Kidney (tissue), 22 donors: ENCODE results near the gene CCL3. TPM values are rescaled to one million over a fixed set of nuclear protein-coding genes. Genes with fewer than 3 reads are reported as not detected.
A peak's percentile ranks its signal among the peaks of the same experiment; 100 is the strongest.

Experiments
- DNase-seq, 5 donors: peaks; one replicate each; pipeline ENCODE4 v3.0.0-alpha.2; 2013 to 2020
- FAIRE-seq: peaks from 2 replicates; lab custom pipeline; 2012; peaks lifted over from hg19 to GRCh38; lab: Jason Lieb, UNC
- H3K27ac ChIP-seq, 2 donors: one replicate each; pipeline ENCODE4 v1.7.0; 2013; ENCODE audit warnings: low read depth in 2 of 2, low read length in 2 of 2, inconsistent platforms in 1 of 2
- H3K27me3 ChIP-seq: one replicate; pipeline ENCODE4 v1.7.1; 2013; ENCODE audit warnings: low read length, inconsistent platforms; ENCODE audit not compliant: control insufficient read depth, insufficient read depth
- H3K36me3 ChIP-seq, 3 donors: one replicate each; pipeline versions ENCODE4 v1.7.0 to v1.7.1; 2013; ENCODE audit warnings: low read length in 3 of 3, control low read depth in 1 of 3, inconsistent platforms in 1 of 3; ENCODE audit not compliant: insufficient read depth in 3 of 3, control insufficient read depth in 2 of 3
- H3K4me1 ChIP-seq, 3 donors: one replicate each; pipeline versions ENCODE4 v1.7.0 to v1.7.1; 2013; ENCODE audit warnings: low read length in 3 of 3, inconsistent platforms in 1 of 3, low read depth in 1 of 3; ENCODE audit not compliant: control insufficient read depth in 2 of 3, insufficient read depth in 2 of 3
- H3K4me3 ChIP-seq, 3 donors: one replicate each; pipeline versions ENCODE4 v1.7.0 to v1.8.1; 2013; ENCODE audit warnings: low read length in 3 of 3, control low read depth in 1 of 3, inconsistent platforms in 1 of 3
- H3K9ac ChIP-seq, 3 donors: one replicate each; pipeline versions ENCODE4 v1.7.0 to v1.7.1; 2013; ENCODE audit warnings: low read length in 3 of 3, control low read depth in 1 of 3, inconsistent platforms in 1 of 3
- H3K9me3 ChIP-seq, 3 donors: one replicate each; pipeline versions ENCODE4 v1.7.0 to v1.7.1; 2013; ENCODE audit warnings: low read length in 3 of 3, control low read depth in 1 of 3, inconsistent platforms in 1 of 3; ENCODE audit not compliant: control insufficient read depth in 2 of 3, insufficient read depth in 1 of 3
- intact Hi-C: fragments of 100-400 bp; cut with DNase I; formaldehyde crosslinking; loops from one replicate; pipeline ENCODE4 v1.11.1; 2022
- long read RNA-seq, 10 donors: library from polyadenylated mRNA in 1 of 10; unstranded in 1 of 10; transcript quantifications; one replicate each; pipeline ENCODE4 v2.0.0 and lab custom pipeline, GENCODE V29; 2021 to 2026
- polyA plus RNA-seq: library from polyadenylated mRNA; stranded (reverse); fragments of 350-450 nt; fragmentation: Illumina TruSeq; extraction: RNeasy Lipid Tissue Mini Kit (QIAGEN cat#74804); gene quantifications from one replicate; pipeline ENCODE4 v1.2.3, GENCODE V29; 2014; ENCODE audit warnings: low read depth, low replicate concordance; ENCODE audit not compliant: insufficient read depth
- total RNA-seq: library from RNA; stranded (reverse); fragmentation: NEBNext Ultra II Directional; extraction: Animal tissue kit (Norgen Biotek cat#: 25700); gene quantifications from one replicate; pipeline ENCODE4 v1.2.1, GENCODE V29; 2021
- TF ChIP-seq, protein P1 (sequence below): IDR thresholded peaks from 3 replicates; pipeline ENCODE4 v1.5.1; 2012; ENCODE audit warnings: mild to moderate bottlenecking, moderate library complexity, borderline replicate concordance; ENCODE audit not compliant: insufficient read depth; ENCODE audit errors: extremely low read depth
- donor health status: control.
- donor health status: control.
- donor health status: control.
- donor health status: control.
- donor health status: control.
- donor health status: DM: yes; HTN: yes; CAD: no.
- donor health status: Normal renal cell carcinoma (clear cell type).

CCL3 gene
- total RNA-seq (4.2 TPM), polyA plus RNA-seq (6.6 TPM)
- long read RNA-seq, donor 1, result 0 reads
- long read RNA-seq, donor 2, partial matches to known transcripts, result 0 of 1 reads
- long read RNA-seq, donor 2, other reads (novel, unspliced or antisense), result 0 of 1 reads
- long read RNA-seq, donor 3, result 0 reads
- long read RNA-seq, donor 4, partial matches to known transcripts, result 0 of 3 reads
- long read RNA-seq, donor 4, other reads (novel, unspliced or antisense), result 0 of 3 reads
- long read RNA-seq, donor 5, result 0 reads
- long read RNA-seq, donor 6, partial matches to known transcripts, result 0 of 3 reads
- long read RNA-seq, donor 6, other reads (novel, unspliced or antisense), result 0 of 3 reads
- long read RNA-seq, donor 7, partial matches to known transcripts, result 0 of 2 reads
- long read RNA-seq, donor 7, other reads (novel, unspliced or antisense), result 1 of 2 reads
- long read RNA-seq, donor 8, partial matches to known transcripts, result 0 of 3 reads
- long read RNA-seq, donor 8, other reads (novel, unspliced or antisense), result 0 of 3 reads
- long read RNA-seq, donor 9, result 0 reads
- long read RNA-seq, donor 10, result 0 reads

DNA sequence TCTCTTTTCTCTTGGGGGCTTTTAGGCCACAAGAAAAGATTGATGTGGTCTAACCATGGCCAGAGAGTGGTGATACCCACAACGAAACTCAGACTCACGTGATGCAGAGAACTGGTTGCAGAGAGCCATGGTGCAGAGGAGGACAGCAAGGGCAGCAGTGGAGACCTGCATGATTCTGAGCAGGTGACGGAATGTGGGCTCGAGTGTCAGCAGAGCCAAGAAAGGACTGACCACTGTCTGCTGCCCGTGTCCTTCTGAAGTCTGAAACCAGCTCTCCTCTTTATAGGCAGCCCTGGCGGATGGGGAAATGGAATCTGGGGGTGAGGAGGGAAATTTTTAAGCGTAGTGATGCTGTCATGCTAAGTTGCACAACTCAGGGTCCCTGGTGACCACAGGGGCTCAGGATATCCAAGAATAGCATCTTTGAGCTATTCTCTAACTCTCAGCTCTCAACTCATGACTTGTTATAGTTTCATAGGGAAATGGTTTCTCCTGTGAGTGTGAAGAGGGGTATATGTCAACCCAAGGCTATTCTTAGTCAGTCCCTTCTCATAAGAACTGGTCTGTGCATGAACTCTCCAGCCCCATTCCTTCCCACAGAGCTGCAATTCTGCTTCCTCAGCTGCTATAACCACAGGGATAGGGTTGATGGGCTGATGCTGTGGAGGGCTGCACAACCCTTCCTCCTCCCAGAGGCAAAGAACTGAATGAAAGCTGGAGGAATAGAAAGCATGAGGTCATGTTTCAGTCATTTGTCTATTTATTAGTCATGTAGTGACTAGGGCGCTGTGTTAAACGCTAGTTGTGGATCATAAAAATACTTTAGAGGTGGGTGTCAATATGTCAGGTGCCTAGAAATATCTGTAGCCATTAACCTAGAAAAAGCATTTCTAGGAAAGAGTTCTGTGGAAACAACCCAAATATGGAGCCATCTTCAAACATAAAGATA lies at the start of gene CCL3:
Gene CCL3 (minus strand): TSS at position 256 of the 949 bp plus-strand sequence. CDS start 85 bp downstream, at position 171.
- no peaks in the 10 kb centered on the region for H3K36me3 ChIP-seq
- DNase-seq (peak in 1 of 5 donors; percentile 8), FAIRE-seq (no peak)
- H3K27ac ChIP-seq, result no peak within 1 kb of the TSS
- H3K9ac ChIP-seq, result no peak within 1 kb of the TSS
- H3K4me1 ChIP-seq, result no peaks in the 10 kb centered on the region
- no peaks in the 10 kb centered on the region for H3K27me3 ChIP-seq
- H3K9me3 ChIP-seq, result no peaks in the 10 kb centered on the region
- intact Hi-C loops, result no loop called here
- TF ChIP-seq, protein P1, sequence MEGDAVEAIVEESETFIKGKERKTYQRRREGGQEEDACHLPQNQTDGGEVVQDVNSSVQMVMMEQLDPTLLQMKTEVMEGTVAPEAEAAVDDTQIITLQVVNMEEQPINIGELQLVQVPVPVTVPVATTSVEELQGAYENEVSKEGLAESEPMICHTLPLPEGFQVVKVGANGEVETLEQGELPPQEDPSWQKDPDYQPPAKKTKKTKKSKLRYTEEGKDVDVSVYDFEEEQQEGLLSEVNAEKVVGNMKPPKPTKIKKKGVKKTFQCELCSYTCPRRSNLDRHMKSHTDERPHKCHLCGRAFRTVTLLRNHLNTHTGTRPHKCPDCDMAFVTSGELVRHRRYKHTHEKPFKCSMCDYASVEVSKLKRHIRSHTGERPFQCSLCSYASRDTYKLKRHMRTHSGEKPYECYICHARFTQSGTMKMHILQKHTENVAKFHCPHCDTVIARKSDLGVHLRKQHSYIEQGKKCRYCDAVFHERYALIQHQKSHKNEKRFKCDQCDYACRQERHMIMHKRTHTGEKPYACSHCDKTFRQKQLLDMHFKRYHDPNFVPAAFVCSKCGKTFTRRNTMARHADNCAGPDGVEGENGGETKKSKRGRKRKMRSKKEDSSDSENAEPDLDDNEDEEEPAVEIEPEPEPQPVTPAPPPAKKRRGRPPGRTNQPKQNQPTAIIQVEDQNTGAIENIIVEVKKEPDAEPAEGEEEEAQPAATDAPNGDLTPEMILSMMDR, result no peak
- H3K4me3 ChIP-seq, result no peak within 1 kb of the TSS

DNA sequence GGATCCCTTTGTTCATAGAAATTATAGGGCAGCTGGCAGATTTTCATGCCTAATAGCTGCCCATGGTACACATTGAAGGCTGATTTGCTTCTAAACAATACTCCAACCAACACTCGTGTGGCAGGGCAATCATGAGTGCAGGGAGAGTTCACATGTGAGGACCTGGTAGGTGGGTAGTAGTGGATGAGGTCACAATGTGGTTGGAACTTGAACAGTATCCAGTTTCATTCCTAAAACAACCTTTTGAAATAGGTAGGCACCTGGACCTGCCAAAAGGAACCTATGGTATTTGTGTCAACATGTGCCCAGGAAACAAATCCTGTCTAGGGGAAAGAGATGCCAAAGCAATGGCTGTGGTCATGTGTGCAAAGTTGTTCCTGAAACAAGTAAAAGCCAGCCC lies 46.5 kb upstream of the CCL3 start:
- Histone ChIP-seq H3K36me3 (no peaks in the 10 kb centered on the region), H3K9me3 (no peaks in the 10 kb centered on the region), H3K27me3 (no peaks in the 10 kb centered on the region), H3K4me1 (no peaks in the 10 kb centered on the region), H3K9ac (no peak overlapping the region), H3K4me3 (no peak overlapping the region), H3K27ac (no peak overlapping the region)
- TF ChIP-seq, protein P1, result no peak
- intact Hi-C loops, result no loop called here
- FAIRE-seq (no peak), DNase-seq (no peak)

DNA sequence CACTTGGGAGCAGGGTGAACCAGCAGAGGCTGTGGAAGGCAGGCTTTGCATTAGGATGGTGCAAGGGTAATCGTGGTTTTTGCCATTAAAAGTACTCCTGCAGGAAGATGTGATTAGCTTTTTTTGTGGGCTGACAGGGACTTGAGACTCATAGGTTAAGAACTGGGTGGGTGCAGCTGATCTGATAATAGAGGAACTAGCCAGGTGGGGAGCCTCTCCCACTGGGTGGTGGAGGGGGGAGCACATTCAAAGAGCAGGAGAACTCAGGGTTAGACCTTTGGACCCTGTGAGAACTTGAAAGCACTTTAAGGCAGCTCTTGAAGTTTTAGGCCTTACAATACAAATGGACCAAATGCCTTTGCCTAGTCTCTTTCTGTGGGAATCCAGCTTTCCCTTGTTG lies 46.1 kb upstream of the CCL3 start:
- no peaks in the 10 kb centered on the region for H3K4me1 ChIP-seq
- intact Hi-C loops, result no loop called here
- no peaks in the 10 kb centered on the region for H3K9me3 ChIP-seq
- H3K4me3 ChIP-seq, result no peak overlapping the region
- H3K27ac ChIP-seq, result no peak overlapping the region
- no peak overlapping the region for H3K9ac ChIP-seq
- H3K36me3 ChIP-seq, result no peaks in the 10 kb centered on the region
- no peak for DNase-seq
- no peak for FAIRE-seq
- H3K27me3 ChIP-seq, result no peaks in the 10 kb centered on the region
- TF ChIP-seq, protein P1, result no peak
